GM13976 (cell line): Measurements from ENCODE around the gene PLCH1.

Experiments used
- DNase-seq: peaks from one replicate; pipeline ENCODE4 v3.0.0; 2012; ENCODE audit warnings: low spot score
- CTCF ChIP-seq: IDR thresholded peaks from 2 replicates; pipeline ENCODE4 v1.5.1; 2012; ENCODE audit warnings: borderline replicate concordance, mild to moderate bottlenecking; ENCODE audit not compliant: insufficient read depth; ENCODE audit errors: extremely low read depth, missing control alignments, control extremely low read depth
- in situ Hi-C: fragments of 300-500 bp; cut with MboI; formaldehyde crosslinking; loops from one replicate; pipeline ENCODE4 v1.12.0; 2022; ENCODE audit warnings: low sequenced_read_pairs, mixed read lengths, inconsistent platforms; ENCODE audit not compliant: unreplicated experiment

Gene PLCH1

GRCh38 chr3:155550391-155550790 lies 194.5 kb downstream of the PLCH1 start:
- no peak for DNase-seq
- in situ Hi-C loops: no loop called here
- TF ChIP-seq CTCF: no peak

DNA sequence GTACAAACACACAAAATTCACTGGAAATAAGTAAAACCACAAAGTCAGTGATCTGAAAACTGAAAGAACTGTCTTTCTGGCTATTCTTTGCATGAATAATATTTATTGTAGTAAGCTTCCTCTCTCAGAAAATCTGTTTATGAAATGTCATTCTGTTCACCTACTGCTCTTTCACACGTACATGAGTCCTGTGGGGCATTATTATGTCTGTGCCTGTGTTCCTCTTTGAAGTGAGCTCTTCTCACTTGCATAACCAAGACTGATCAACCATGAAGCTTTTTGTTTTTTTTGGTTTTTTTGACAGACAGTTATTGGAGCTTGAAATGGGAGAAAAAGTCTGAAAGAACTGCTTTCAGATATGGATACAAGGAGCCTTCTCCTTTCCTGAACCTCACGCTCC lies 195.8 kb downstream of the PLCH1 start:
- no peak for DNase-seq
- in situ Hi-C loops: no loop called here
- TF ChIP-seq CTCF: no peak

DNA sequence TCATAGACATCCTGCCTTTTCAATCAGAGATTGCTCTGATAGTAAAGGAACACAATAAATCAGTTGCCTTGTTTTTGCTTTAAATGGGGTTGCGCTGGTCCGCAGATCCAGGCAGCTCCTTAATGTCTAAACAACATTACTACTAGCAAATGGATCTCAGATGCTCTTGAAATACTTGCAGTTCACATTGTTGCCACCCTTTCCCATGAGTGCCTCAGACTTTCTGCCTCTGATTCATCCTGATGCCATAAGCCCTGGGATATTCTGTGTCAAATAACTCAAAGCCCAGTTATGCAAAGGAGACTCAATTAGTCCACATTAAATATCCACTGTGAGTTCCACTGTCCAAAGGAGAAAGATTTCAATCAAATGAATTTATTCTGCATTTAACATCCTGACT lies 196.7 kb downstream of the PLCH1 start:
- no peak for DNase-seq
- TF ChIP-seq CTCF: no peak
- in situ Hi-C loops: no loop called here

DNA sequence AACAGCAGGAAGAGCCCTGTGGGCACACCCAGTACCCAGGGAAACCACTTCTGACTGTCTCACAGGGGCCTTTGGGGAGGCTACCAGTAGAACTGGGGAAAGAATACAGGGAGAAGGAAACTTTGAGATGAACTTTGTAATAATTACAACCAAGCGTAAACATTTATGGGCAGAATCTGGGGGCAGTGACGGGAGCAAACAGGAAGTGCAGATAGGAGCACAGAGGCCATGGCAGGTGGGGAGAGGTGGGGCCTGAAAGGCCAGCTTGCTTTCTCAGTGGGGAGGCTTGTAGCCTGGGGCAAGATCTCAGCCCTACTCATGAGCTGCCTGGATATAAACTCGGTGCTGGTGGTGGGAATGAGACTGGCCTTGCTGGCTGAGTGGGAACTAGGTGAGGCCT lies 209.8 kb downstream of the PLCH1 start:
- in situ Hi-C loops: no loop called here
- no peak for TF ChIP-seq CTCF
- no peak for DNase-seq

- in situ Hi-C loops: no loop called here
- DNase-seq: no peak
- TF ChIP-seq CTCF: no peak
These were observed 216.3 kb downstream of the PLCH1 start for GRCh38 chr3:155528579-155528978.

- no peak for DNase-seq
- in situ Hi-C loops: no loop called here
- TF ChIP-seq CTCF: no peak
These were observed 219.5 kb downstream of the PLCH1 start for GRCh38 chr3:155525324-155525833.

GRCh38 chr3:155520463-155520862 lies 224.4 kb downstream of the PLCH1 start:
- no peak for TF ChIP-seq CTCF
- DNase-seq: no peak
- in situ Hi-C loops: no loop called here
